ENCODE data around the gene VPS35.

GRCh38 chr16:46711106-46712058 lies 22.4 kb upstream of the VPS35 start:
- TF ChIP-seq POLR2A (IDR thresholded peaks at IDR 0.05; ENCODE audit: low read length): no peak
- TF ChIP-seq USF2 (IDR thresholded peaks at IDR 0.05): no peak
- no peak for TF ChIP-seq REST (IDR thresholded peaks at IDR 0.05)
- TF ChIP-seq CTCF (IDR thresholded peaks at IDR 0.05): no peak
- TF ChIP-seq KDM5A (IDR thresholded peaks at IDR 0.05): no peak
- no peak for TF ChIP-seq MAX (IDR thresholded peaks at IDR 0.05)
- TF ChIP-seq HDAC2 (IDR thresholded peaks at IDR 0.05): no peak
- no peak for TF ChIP-seq POLR2AphosphoS2 (conservative IDR thresholded peaks at IDR 0.05; ENCODE audit: low read length)
- TF ChIP-seq MYC (IDR thresholded peaks at IDR 0.05; ENCODE audit: borderline replicate concordance, low read length): no peak
- no peak for TF ChIP-seq CHD2 (IDR thresholded peaks at IDR 0.05; ENCODE audit: low read length, partially characterized antibody)
- no peak for TF ChIP-seq ZNF302 (CRISPR knock-in tag; IDR thresholded peaks at IDR 0.05)
- no peak for TF ChIP-seq TP53 (CRISPR knock-in tag; IDR thresholded peaks at IDR 0.05)
- no peak for TF ChIP-seq EP300 (IDR thresholded peaks at IDR 0.05)
- no peak for TF ChIP-seq NR3C1 (IDR thresholded peaks at IDR 0.05)

All from A549 (cell line).